ENCODE data around the gene GJC1.
"Not testable (repeated sequence)": the region's sequence is repeated elsewhere in the genome, so short reads cannot be mapped to it uniquely, and the experiment has no call there.

DNA sequence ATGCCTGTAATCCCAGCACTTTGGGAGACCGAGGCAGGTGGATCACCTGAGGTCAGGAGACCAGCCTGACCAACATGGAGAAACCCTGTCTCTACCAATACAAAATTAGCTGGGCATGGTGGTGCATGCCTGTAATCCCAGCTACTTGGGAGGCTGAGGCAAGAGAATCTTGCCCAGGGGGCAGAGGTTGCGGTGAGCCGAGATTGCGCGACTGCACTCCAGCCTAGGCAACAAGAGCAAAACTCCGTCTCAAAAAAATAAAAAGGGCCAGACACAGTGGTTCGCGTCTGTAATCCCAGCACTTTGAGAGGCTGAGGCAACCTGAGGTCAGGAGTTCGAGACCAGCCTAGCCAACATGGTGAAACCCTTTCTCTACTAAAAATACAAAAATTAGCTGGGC, 4.9 kb downstream of the GJC1 start:
- TF ChIP-seq CTCF, EZH2 (IDR thresholded peaks at IDR 0.05): not testable (repeated sequence)

All from neural progenitor cell (in vitro differentiated cells).